ENCODE measurements around the gene SPAST.
"Not testable (repeated sequence)": the region's sequence is repeated elsewhere in the genome, so short reads cannot be mapped to it uniquely, and the experiment has no call there.

SPAST gene

GRCh38 chr2:32063310-32064020, at the start of gene SPAST:
TSS of gene SPAST (plus strand) at chr2:32063556. CDS start at chr2:32063832, 276 bp downstream.
- no peaks in the 10 kb centered on the region for H3K9me3 Mint-ChIP-seq
- peak within 1 kb of the TSS; percentile 97 to 100 (median 99) for H3K27ac Mint-ChIP-seq
- peak within 1 kb of the TSS; percentile 99 to 100 (median 99) for H3K4me3 Mint-ChIP-seq
- peaks cover 14% of the 10 kb centered on the region for H3K4me1 Mint-ChIP-seq
- H3K36me3 Mint-ChIP-seq (ENCODE audit: low read depth): no peaks in the 10 kb centered on the region
- H3K27me3 Mint-ChIP-seq (ENCODE audit: low read depth): no peaks in the 10 kb centered on the region
- TF ChIP-seq, protein P1, sequence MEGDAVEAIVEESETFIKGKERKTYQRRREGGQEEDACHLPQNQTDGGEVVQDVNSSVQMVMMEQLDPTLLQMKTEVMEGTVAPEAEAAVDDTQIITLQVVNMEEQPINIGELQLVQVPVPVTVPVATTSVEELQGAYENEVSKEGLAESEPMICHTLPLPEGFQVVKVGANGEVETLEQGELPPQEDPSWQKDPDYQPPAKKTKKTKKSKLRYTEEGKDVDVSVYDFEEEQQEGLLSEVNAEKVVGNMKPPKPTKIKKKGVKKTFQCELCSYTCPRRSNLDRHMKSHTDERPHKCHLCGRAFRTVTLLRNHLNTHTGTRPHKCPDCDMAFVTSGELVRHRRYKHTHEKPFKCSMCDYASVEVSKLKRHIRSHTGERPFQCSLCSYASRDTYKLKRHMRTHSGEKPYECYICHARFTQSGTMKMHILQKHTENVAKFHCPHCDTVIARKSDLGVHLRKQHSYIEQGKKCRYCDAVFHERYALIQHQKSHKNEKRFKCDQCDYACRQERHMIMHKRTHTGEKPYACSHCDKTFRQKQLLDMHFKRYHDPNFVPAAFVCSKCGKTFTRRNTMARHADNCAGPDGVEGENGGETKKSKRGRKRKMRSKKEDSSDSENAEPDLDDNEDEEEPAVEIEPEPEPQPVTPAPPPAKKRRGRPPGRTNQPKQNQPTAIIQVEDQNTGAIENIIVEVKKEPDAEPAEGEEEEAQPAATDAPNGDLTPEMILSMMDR (IDR thresholded peaks at IDR 0.05; ENCODE audit: unreplicated experiment in 3 of 3): peak; percentile 48 to 56 (median 49)

DNA sequence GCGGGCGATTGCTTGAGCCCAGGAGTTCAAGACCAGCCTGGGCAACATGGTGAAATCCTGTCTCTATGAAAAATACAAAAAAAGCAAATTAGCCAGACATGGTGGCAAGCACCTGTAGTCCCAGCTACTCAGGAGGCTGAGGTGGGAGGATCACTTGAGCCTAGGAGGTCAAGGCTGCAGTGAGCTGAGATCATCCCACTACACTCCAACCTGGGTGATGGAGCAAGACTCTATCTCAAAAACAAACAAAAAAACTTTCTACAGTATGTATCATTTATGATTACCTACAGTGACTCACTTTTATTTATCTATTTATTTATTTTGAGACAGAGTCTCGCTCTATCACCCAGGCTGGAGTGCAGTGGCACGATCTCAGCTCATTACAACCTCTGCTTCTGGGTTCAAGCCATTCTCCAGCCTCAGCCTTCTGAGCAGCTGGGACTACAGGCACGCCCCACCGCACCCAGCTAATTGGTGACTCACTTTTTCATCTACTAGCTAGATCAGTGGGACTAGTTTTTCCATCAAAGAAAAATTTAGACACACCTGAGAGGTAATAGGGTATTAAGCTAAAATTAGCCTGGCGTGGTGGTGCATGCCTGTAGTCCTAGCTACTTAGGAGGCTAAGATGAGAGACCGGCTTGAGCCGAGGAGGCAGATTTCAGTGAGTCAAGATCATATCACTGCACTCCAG, 44.4 kb upstream of the SPAST start:
- H3K4me1 Mint-ChIP-seq; H3K27ac Mint-ChIP-seq; H3K4me3 Mint-ChIP-seq; H3K9me3 Mint-ChIP-seq; H3K27me3 Mint-ChIP-seq (ENCODE audit: low read depth): not testable (repeated sequence)
- peaks cover 39% of the 10 kb centered on the region for H3K36me3 Mint-ChIP-seq (ENCODE audit: low read depth)

DNA sequence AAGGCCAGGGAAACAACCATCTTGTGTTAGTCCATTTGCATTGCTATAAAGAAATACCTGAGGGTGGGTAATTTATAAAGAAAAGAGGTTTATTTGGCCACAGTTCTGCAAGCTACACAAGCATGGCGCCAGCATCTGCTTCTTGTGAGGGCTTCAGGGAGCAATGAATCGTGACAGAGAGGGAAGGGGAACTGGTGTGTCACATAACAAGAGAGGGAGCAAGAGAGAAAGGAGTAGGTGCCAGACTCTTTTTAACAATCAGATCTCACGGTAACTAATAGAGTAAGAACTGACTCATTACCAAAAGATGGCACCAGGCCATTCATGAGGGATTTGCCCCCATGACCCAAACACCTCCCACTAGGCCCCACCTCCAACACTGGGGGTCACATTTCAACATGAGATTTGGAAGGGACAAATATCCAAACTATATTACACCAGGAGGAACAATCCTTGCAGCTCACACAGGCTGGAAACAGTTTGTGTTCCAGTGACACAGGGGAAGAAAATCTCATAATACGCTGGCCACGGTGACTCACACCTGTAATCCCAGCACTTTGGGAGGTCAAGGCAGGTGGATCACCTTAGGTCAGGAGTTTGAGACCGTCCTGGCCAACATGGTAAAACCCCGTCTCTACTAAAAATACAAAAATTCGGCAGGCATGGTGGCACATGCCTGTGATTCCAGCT, 29.0 kb upstream of the SPAST start:
- H3K9me3 Mint-ChIP-seq; H3K27me3 Mint-ChIP-seq (ENCODE audit: low read depth); H3K27ac Mint-ChIP-seq; H3K4me1 Mint-ChIP-seq: not testable (repeated sequence)
- peaks cover 31% of the 10 kb centered on the region for H3K36me3 Mint-ChIP-seq (ENCODE audit: low read depth)
- H3K4me3 Mint-ChIP-seq: peak overlapping the region in 2 of 3 experiments; percentile 44 to 49

- peak within 1 kb of the TSS; percentile 88 to 91 (median 88) for H3K4me3 Mint-ChIP-seq
- H3K27ac Mint-ChIP-seq: peak within 1 kb of the TSS; percentile 95 to 99 (median 98)
- H3K36me3 Mint-ChIP-seq (ENCODE audit: low read depth): peaks cover 6% of the 10 kb centered on the region
- no peaks in the 10 kb centered on the region for H3K27me3 Mint-ChIP-seq (ENCODE audit: low read depth)
- H3K9me3 Mint-ChIP-seq: no peaks in the 10 kb centered on the region
- no peaks in the 10 kb centered on the region for H3K4me1 Mint-ChIP-seq
- TF ChIP-seq, protein P1 (IDR thresholded peaks at IDR 0.05; ENCODE audit: unreplicated experiment in 3 of 3): no peak
These were observed 23.7 kb upstream of the SPAST start, which contains the start of gene DPY30 for GRCh38 chr2:32039447-32040219. TSS of gene DPY30 (minus strand) at chr2:32039805. CDS start at chr2:32039456, 349 bp downstream.

DNA sequence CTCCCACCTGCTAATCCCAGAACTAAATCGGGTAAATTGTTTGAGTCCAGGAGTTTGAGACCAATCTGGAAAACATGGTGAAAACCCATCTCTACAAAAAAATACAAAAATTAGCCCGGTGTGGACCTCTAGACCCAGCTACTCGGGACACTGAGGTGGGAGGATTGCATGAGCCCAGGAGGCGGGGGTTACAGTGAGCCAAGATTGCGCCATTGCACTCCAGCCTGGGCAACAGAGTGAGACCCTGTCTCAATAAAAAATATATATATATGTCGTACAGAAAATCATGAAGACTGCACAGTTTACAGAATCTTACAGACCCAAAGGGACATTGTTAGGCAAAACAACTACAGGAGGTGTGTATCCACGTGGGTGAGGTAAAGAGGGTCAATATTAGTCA, 19.8 kb upstream of the SPAST start:
- Mint-ChIP-seq H3K27ac (no peak overlapping the region), H3K4me1 (no peaks in the 10 kb centered on the region), H3K27me3 (ENCODE audit: low read depth) (no peaks in the 10 kb centered on the region), H3K9me3 (no peaks in the 10 kb centered on the region), H3K36me3 (ENCODE audit: low read depth) (no peaks in the 10 kb centered on the region), H3K4me3 (no peak overlapping the region)
- TF ChIP-seq, protein P1 (IDR thresholded peaks at IDR 0.05; ENCODE audit: unreplicated experiment in 3 of 3): no peak

GRCh38 chr2:32051836-32052439, 11.4 kb upstream of the SPAST start:
- no peak overlapping the region for H3K27ac Mint-ChIP-seq
- no peaks in the 10 kb centered on the region for H3K27me3 Mint-ChIP-seq (ENCODE audit: low read depth)
- H3K4me3 Mint-ChIP-seq: no peak overlapping the region
- TF ChIP-seq, protein P1 (IDR thresholded peaks at IDR 0.05; ENCODE audit: unreplicated experiment in 3 of 3): no peak
- no peaks in the 10 kb centered on the region for H3K4me1 Mint-ChIP-seq
- no peaks in the 10 kb centered on the region for H3K9me3 Mint-ChIP-seq
- no peaks in the 10 kb centered on the region for H3K36me3 Mint-ChIP-seq (ENCODE audit: low read depth)

DNA sequence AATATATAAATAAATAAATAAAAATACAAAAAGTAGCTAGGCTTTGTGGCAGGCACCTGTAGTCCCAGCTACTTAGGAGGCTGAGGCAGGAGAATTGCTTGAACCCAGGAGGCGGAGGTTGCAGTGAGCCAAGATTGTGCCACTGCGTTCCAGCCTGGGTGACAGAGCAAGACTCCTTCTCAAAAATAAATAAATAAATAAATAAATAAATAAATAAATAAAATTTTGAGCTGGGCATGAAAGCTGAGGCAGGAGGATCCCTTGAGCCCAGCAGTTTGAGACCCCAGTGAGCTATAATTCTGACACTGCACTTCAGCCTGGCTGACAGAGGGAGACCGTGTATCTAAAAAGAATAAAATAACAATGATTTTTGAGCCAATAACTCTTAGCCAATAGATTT, 8.8 kb upstream of the SPAST start:
- H3K4me1 Mint-ChIP-seq; H3K9me3 Mint-ChIP-seq; H3K4me3 Mint-ChIP-seq; H3K27me3 Mint-ChIP-seq (ENCODE audit: low read depth); H3K27ac Mint-ChIP-seq; H3K36me3 Mint-ChIP-seq (ENCODE audit: low read depth): not testable (repeated sequence)
